Pancreas (tissue), 10 donors: ENCODE results near the gene DOK7. TPM values are rescaled to one million over a fixed set of nuclear protein-coding genes. Genes with fewer than 3 reads are reported as not detected.

ENCODE experiments used
- ATAC-seq, 4 donors: fragments of 200-7000 bp; cut with Tn5 transposase; one replicate each; pipeline versions ENCODE4 v1.8.0 to v1.9.1; 2020; ENCODE audit warnings: mild to moderate bottlenecking in 4 of 4, moderate library complexity in 4 of 4
- DNase-seq, 6 donors: peaks; one replicate each; pipeline ENCODE4 v3.0.0-alpha.2; 2020
- FAIRE-seq: peaks from 2 replicates; lab custom pipeline; 2012; peaks lifted over from hg19 to GRCh38; lab: Jason Lieb, UNC
- H3K27ac ChIP-seq, 4 donors: fragments of 200-600 bp; sonication (generic); 1 replicate in 3 of 4; 2 replicates in 1 of 4; pipeline versions ENCODE4 v1.5.0 to v1.8.0; 2020
- H3K27me3 ChIP-seq, 4 donors: fragments of 200-600 bp; one replicate each; pipeline ENCODE4 v1.8.0; 2021
- H3K36me3 ChIP-seq, 3 donors: fragments of 200-600 bp; sonication (generic) in 1 of 3; one replicate each; pipeline versions ENCODE4 v1.5.0 to v1.8.0; 2020 to 2021
- H3K4me1 ChIP-seq, 3 donors: fragments of 200-600 bp; one replicate each; pipeline ENCODE4 v1.8.0; 2021
- H3K4me3 ChIP-seq, 4 donors: fragments of 200-600 bp; sonication (generic) in 2 of 4; one replicate each; pipeline versions ENCODE4 v1.5.0 to v1.8.0; 2020 to 2021
- H3K9me3 ChIP-seq, 4 donors: fragments of 200-600 bp; one replicate each; pipeline ENCODE4 v1.8.0; 2021
- CTCF ChIP-seq, 4 donors: fragments of 200-600 bp; sonication (generic) in 3 of 4; IDR thresholded peaks; one replicate each; pipeline versions ENCODE4 v1.5.0 to v1.8.0; 2021; ENCODE audit warnings: antibody characterized with exemption in 4 of 4
- WGBS, 2 donors: extraction: QIAGEN DNeasy Blood & Tissue Kit; methylation state at CpG; one replicate each; pipeline ENCODE4 v1.1.7; 2013; 5-methylcytosine and 5-hydroxymethylcytosine counted together
- intact Hi-C, 3 donors: fragments of 100-400 bp; cut with DNase I; formaldehyde crosslinking; loops; one replicate each; pipeline versions ENCODE4 v1.11.1 to v1.14.2; 2022
- polyA plus RNA-seq, 2 donors: library from polyadenylated mRNA; stranded (reverse); fragments of 200-250 nt; gene quantifications; one replicate each; pipeline ENCODE4 v1.2.3, GENCODE V29; 2013
- total RNA-seq, 6 donors: library from RNA; stranded (reverse); fragmentation: NEBNext Ultra II Directional in 4 of 6; extraction: Animal tissue kit (Norgen Biotek cat#: 25700) in 4 of 6; gene quantifications; one replicate each; pipeline versions ENCODE4 v1.2.1 to v1.2.4, GENCODE V29; 2021 to 2023
- donor health status: healthy with polysubstance abuse.
- donor health status: DM: no; HTN: no; CAD: no; lungs with moderate emphysema.
- donor health status: DM: no; HTN: no; CAD: no.
- donor health status: control.
- donor health status: control.
- donor health status: Bipolar disorder and iron deficiency.
- donor health status: DM: yes; HTN: yes; CAD: no.
- donor health status: DM: no; HTN: no; CAD: no.
- donor health status: DM: no; HTN: no; CAD: no.
- donor health status: DM: yes; HTN: yes; CAD: no.

DOK7 gene
- total RNA-seq: 1 to 10 TPM; 2.5 to 8.0 (median 4.2) TPM
- 1 to 10 TPM; 2.8 to 5.8 TPM for polyA plus RNA-seq

DNA sequence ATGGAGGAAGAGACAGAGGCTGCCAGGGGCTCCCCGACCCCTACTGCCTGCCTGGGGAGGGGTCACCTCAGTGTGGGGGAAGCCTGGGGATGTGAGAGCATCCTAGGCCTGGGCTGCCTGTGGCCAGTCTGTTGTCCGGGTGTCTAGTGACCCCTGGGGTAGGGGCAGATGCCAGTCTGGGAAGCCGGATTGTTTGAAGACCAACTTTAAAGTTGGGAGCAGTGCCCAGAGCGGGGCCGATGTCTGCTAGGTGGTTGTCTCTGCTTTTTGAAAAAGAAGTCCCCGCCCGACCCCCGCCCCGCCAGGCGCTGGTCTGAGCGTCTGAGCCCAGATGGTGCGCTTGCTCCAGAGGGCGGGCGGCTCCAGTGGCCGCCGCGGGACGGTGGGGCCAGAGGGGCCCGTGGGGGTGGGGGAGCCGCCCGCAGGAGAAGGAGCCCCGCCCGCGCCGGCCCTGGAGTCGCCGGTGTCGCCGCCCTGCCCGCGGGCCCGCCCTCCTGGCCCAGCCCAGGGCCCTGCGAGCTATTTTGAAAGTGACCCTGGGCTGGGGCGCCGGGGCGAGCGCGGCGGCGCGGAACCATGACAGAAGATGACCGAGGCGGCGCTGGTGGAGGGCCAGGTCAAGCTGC, at the start of gene DOK7:
Gene DOK7, plus strand, starts transcription at position 517 of the 626 bp plus-strand sequence. Its CDS starts 70 bp downstream, at position 587.
- ATAC-seq (peak; percentile 29 to 64 (median 55)), FAIRE-seq (no peak), DNase-seq (peak; percentile 48 to 84 (median 68))
- intact Hi-C loops: no loop called here
- no peaks in the 10 kb centered on the region for H3K27me3 ChIP-seq
- no peaks in the 10 kb centered on the region for H3K36me3 ChIP-seq
- TF ChIP-seq CTCF (IDR thresholded peaks at IDR 0.05): no peak
- H3K4me1 ChIP-seq: peaks cover 14 to 24% (median 24%) of the 10 kb centered on the region in 3 donors
- 3 to 12% methylated on average over 25 to 44 of the region's 44 CpGs for WGBS, 2 donors
- peak within 1 kb of the TSS; percentile 68 to 84 (median 77) for H3K27ac ChIP-seq
- H3K4me3 ChIP-seq: peak within 1 kb of the TSS; percentile 36 to 62 (median 52)
- no peaks in the 10 kb centered on the region for H3K9me3 ChIP-seq

GRCh38 chr4:3413675-3414420, 49.3 kb upstream of the DOK7 start:
- Histone ChIP-seq H3K27ac (no peak overlapping the region), H3K4me1 (no peaks in the 10 kb centered on the region), H3K9me3 (no peaks in the 10 kb centered on the region), H3K27me3 (no peaks in the 10 kb centered on the region), H3K36me3 (peaks cover 0 to 4% (median 0%) of the 10 kb centered on the region in 3 donors), H3K4me3 (no peak overlapping the region)
- intact Hi-C loops: no loop called here
- FAIRE-seq (no peak), DNase-seq (peak in 1 of 6 donors; percentile 51), ATAC-seq (no peak)
- no peak for TF ChIP-seq CTCF (IDR thresholded peaks at IDR 0.05)
- WGBS, 2 donors: 95 to 97% methylated on average over 29 to 32 of the region's 32 CpGs

GRCh38 chr4:3414421-3415279, 48.5 kb upstream of the DOK7 start:
- no peak for FAIRE-seq
- TF ChIP-seq CTCF (IDR thresholded peaks at IDR 0.05): no peak
- Histone ChIP-seq H3K4me3 (no peak overlapping the region), H3K27ac (no peak overlapping the region), H3K9me3 (no peaks in the 10 kb centered on the region), H3K27me3 (no peaks in the 10 kb centered on the region), H3K4me1 (no peaks in the 10 kb centered on the region), H3K36me3 (peaks cover 0 to 4% (median 0%) of the 10 kb centered on the region in 3 donors)
- DNase-seq: no peak
- intact Hi-C loops: no loop called here
- ATAC-seq: peak in 2 of 4 donors; percentile 42 to 69
- WGBS, 2 donors: 94 to 95% methylated on average over 37 of the region's 37 CpGs

DNA sequence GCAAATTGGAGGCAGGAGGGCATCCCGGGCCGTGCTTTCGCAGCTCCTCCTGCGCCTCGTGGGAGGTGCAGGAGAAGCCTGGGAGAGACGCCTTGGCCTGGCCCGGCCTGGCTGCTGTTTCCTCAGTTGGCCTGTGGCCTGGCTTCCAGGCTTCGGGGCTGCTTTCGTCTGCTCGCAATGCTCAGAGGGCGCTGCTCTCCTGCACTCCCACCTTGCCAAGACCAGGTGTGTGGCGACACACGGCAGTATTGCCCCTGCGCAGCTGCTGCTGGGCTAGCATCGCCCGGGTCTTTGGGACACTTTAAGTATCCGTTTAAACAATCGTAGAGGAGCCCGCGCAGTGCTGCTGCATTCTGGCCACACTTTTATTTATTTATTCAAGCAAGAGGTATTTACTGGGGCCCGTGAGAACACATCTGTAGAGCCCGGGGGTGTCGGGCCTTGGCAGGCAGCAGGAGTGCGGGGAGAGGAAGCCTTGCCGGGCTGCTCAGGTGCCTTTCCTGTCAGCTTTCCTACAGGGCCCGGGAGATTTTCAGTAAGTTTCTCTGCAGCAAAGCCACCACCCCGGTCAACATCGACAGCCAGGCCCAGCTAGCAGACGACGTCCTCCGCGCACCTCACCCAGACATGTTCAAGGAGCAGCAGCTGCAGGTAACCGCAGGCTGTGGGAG, 47.5 kb upstream of the DOK7 start:
- Histone ChIP-seq H3K36me3 (peaks cover 0 to 4% (median 0%) of the 10 kb centered on the region in 3 donors), H3K27me3 (no peaks in the 10 kb centered on the region), H3K4me3 (no peak overlapping the region), H3K9me3 (no peaks in the 10 kb centered on the region), H3K27ac (no peak overlapping the region), H3K4me1 (no peaks in the 10 kb centered on the region)
- intact Hi-C loops: no loop called here
- peak in 1 of 6 donors; percentile 38 for DNase-seq
- WGBS, 2 donors: 92 to 93% methylated on average over 33 of the region's 33 CpGs
- TF ChIP-seq CTCF (IDR thresholded peaks at IDR 0.05): no peak
- FAIRE-seq: no peak
- ATAC-seq: no peak
